ENCODE measurements around the gene FARSB.
"Not testable (repeated sequence)": the region's sequence is repeated elsewhere in the genome, so short reads cannot be mapped to it uniquely, and the experiment has no call there.

FARSB gene

GRCh38 chr2:222595581-222595980 lies 60.3 kb downstream of the FARSB start:
- Mint-ChIP-seq H3K27ac (no peak overlapping the region), H3K36me3 (peaks cover 88% of the 10 kb centered on the region), H3K4me3 (no peak overlapping the region), H3K4me1 (no peaks in the 10 kb centered on the region), H3K9me3 (no peaks in the 10 kb centered on the region)
- DNase-seq (ENCODE audit: low spot score in 2 of 2), result no peak
- ATAC-seq, result no peak

DNA sequence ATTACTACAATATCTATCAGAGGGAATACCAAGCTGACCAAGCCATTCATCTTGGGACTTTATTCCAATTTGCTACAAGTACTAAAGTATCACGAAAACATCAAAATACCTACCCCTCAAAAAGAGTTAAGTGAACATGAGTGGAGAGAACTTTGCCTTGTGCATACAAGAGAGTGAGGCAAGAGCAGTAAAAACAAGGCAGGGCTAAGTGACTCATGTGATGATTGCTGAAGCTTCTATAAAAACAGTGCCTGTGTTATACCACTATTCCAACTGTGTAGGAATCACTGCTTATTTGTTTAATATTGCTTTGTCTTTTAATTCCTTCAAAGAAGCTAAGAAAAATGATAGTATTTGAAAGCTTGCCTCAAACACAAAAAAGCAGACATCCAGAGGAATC lies 61.2 kb downstream of the FARSB start:
- Mint-ChIP-seq H3K36me3 (peaks cover 86% of the 10 kb centered on the region), H3K27ac (no peak overlapping the region), H3K4me1 (no peaks in the 10 kb centered on the region), H3K9me3 (no peaks in the 10 kb centered on the region), H3K4me3 (no peak overlapping the region)
- ATAC-seq (no peak), DNase-seq (ENCODE audit: low spot score in 2 of 2) (no peak)

GRCh38 chr2:222592176-222592575 lies 63.7 kb downstream of the FARSB start:
- H3K27ac Mint-ChIP-seq, result no peak overlapping the region

GRCh38 chr2:222591661-222592060 lies 64.2 kb downstream of the FARSB start:
- Mint-ChIP-seq H3K36me3 (peaks cover 61% of the 10 kb centered on the region), H3K27ac (no peak overlapping the region), H3K9me3 (no peaks in the 10 kb centered on the region), H3K4me1 (peaks cover 10% of the 10 kb centered on the region), H3K4me3 (no peak overlapping the region)
- no peak for ATAC-seq
- no peak for DNase-seq (ENCODE audit: low spot score in 2 of 2)

More at GRCh38 chr2:222592176-222592575, 63.7 kb downstream of the FARSB start:
- DNase-seq (ENCODE audit: low spot score in 2 of 2) (no peak), ATAC-seq (no peak)
- Mint-ChIP-seq H3K36me3 (peaks cover 62% of the 10 kb centered on the region), H3K9me3 (no peaks in the 10 kb centered on the region), H3K4me1 (peaks cover 5% of the 10 kb centered on the region), H3K4me3 (no peak overlapping the region)

DNA sequence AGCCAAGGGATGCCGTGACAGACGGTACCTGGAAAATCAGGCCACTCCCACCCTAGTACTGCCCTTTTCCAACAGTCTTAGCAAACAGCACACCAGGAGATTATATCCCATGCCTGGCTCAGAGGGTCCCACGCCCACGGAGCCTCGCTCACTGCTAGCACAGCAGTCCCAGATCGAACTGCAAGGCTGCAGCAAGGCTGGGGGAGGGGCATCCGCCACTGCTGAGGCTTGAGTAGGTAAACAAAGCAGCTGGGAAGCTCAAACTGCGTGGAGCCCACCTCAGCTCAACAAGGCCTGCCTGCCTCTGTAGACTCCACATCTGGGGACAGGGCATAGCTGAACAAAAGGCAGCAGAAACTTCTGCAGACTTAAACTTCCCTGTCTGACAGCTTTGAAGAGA lies 71.3 kb downstream of the FARSB start:
- H3K27ac Mint-ChIP-seq, result not testable (repeated sequence)

DNA sequence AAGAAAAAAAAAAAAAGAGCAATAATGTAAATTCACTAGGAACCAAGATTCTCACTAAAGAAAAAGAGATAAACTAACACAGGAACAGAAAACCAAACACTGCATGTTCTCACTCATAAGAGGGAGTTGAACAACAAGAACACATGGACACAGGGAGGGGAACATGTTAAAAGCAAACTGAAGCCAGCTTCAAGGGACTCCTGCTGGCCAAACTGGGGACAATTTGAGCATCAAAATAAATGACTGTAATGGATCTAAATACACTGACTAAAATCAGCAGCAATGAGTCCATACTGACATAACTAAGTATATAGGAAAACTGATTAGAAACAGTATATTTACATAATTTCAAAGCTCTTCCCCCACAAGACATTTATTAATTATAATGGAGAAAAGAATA lies 73.0 kb downstream of the FARSB start:
- DNase-seq (ENCODE audit: low spot score in 2 of 2), result no peak
- no peak overlapping the region for H3K4me3 Mint-ChIP-seq

More for the DNA sequence above, 71.3 kb downstream of the FARSB start:
- H3K9me3 Mint-ChIP-seq; ATAC-seq; H3K4me3 Mint-ChIP-seq; DNase-seq (ENCODE audit: low spot score in 2 of 2): not testable (repeated sequence)
- peaks cover 49% of the 10 kb centered on the region for H3K36me3 Mint-ChIP-seq
- H3K4me1 Mint-ChIP-seq, result peaks cover 30% of the 10 kb centered on the region

GRCh38 chr2:222577341-222577740 lies 78.6 kb downstream of the FARSB start:
- peaks cover 10% of the 10 kb centered on the region for H3K4me1 Mint-ChIP-seq
- no peak overlapping the region for H3K4me3 Mint-ChIP-seq
- DNase-seq (ENCODE audit: low spot score in 2 of 2) (no peak), ATAC-seq (no peak)
- H3K36me3 Mint-ChIP-seq, result peaks cover 62% of the 10 kb centered on the region
- peak overlapping the region; percentile 45 for H3K27ac Mint-ChIP-seq
- no peaks in the 10 kb centered on the region for H3K9me3 Mint-ChIP-seq

More for the DNA sequence above, 73.0 kb downstream of the FARSB start:
- no peak for ATAC-seq
- Mint-ChIP-seq H3K4me1 (peaks cover 30% of the 10 kb centered on the region), H3K9me3 (no peaks in the 10 kb centered on the region), H3K36me3 (peaks cover 61% of the 10 kb centered on the region), H3K27ac (no peak overlapping the region)

DNA sequence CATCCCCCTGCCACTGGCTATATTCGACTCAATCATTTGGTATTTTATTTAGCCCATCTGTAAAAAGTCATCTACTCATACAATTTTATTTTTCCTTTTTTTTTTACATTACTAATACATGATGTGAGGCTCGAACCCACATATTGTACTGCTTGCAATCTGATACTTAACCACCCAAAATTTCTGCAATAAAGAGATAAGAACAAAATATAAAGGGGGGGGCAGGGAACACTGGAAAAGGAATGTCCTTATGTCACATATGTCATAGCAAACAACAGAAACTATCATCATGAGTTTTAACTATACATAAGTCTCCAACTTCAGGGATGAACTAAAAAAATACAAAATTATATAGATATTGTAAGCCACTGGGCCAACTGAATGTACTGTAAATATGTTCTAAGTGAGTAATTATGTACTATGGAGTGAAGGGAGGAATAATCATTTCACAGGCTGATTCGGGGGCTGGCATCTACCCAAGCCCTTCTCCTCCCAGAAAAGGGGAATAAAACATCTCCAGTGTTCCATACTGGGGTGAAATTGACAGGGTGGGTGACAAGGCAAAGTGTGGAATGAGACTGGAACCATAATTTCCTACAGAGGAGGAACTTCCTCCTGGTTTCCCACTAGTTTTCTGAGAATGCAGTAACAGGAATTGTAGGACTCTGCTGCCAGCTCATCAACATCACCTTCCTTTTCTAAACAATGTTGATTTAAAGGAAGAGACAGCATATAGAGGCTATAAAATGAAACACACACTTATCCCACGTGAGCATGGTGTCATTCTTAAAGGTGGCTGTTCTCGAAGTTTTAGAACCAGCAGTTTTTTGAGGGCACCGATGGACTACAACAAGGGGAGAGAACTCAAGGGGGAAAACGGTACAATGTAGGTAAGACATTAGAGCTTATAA lies 79.5 kb downstream of the FARSB start:
- Mint-ChIP-seq H3K9me3 (no peaks in the 10 kb centered on the region), H3K4me1 (peaks cover 2% of the 10 kb centered on the region), H3K4me3 (no peak overlapping the region), H3K36me3 (peaks cover 71% of the 10 kb centered on the region), H3K27ac (no peak overlapping the region)
- no peak for DNase-seq (ENCODE audit: low spot score in 2 of 2)
- ATAC-seq, result no peak

DNA sequence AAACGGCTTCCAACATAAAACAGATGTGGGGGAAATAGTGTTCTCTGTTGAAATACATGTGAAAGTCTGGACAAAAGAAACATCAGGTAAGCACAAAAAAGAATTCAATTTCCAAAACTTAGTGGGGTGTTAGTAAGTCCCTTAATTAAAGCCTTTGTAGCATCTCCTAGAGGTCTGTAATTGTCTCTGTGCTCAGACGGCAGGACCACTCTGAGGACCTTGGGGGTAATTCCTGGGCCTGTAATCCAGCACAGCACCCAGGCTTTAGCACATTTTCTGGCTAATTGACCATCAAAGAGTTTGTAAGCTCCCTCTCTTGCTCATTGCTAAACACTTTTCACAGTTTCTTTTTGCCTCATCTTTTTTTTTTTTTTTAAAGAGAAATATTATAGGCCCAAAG lies 80.3 kb downstream of the FARSB start:
- no peak for DNase-seq (ENCODE audit: low spot score in 2 of 2)
- Mint-ChIP-seq H3K4me1 (no peaks in the 10 kb centered on the region), H3K9me3 (no peaks in the 10 kb centered on the region), H3K27ac (no peak overlapping the region), H3K36me3 (peaks cover 75% of the 10 kb centered on the region), H3K4me3 (no peak overlapping the region)
- no peak for ATAC-seq

DNA sequence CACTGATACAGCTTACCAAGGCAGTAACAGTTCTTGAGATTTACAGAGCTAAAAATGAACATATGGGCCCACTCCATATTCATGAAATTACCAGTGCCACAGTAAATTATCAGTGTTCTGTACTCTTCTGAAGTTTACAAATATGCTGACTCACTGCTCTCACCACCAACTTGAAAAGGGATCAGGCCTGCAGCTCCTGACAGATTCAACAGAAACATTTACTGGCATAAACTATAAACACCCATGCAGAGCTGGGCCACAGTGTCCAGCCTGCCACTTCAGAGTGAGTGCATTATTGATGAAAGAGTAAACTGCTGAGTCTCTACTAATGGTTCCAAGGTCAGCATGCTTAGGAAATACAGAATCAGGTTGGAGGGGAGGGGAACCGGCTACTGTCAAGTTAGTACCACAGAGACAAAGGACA lies 83.1 kb downstream of the FARSB start:
- Mint-ChIP-seq H3K9me3 (no peaks in the 10 kb centered on the region), H3K27ac (peak overlapping the region; percentile 58), H3K4me3 (no peak overlapping the region), H3K36me3 (peaks cover 82% of the 10 kb centered on the region), H3K4me1 (no peaks in the 10 kb centered on the region)
- DNase-seq (ENCODE audit: low spot score in 2 of 2) (no peak), ATAC-seq (no peak)

GRCh38 chr2:222572264-222572721 lies 83.6 kb downstream of the FARSB start:
- ATAC-seq (no peak), DNase-seq (ENCODE audit: low spot score in 2 of 2) (no peak)
- Mint-ChIP-seq H3K4me1 (no peaks in the 10 kb centered on the region), H3K4me3 (no peak overlapping the region), H3K36me3 (peaks cover 80% of the 10 kb centered on the region), H3K9me3 (no peaks in the 10 kb centered on the region), H3K27ac (peak overlapping the region; percentile 58)

DNA sequence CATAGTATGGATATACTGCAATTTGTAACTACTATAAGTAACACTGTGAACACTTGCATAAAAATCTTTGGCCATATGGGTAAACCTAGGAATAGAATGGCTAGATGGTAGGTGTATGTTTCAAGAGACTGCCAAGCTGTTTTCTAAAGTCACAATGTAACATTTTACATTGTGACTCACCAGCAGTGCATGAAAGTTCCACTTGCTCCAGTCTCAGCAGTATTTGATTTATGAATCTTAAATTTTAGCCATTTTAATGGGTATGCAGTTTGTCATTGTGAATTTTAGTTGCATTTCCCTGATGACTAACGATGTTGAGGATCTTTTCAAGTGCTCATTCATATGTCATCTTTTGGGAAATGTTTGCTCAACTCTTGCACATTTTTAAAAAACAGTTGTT lies 86.1 kb downstream of the FARSB start:
- peaks cover 72% of the 10 kb centered on the region for H3K36me3 Mint-ChIP-seq
- no peak overlapping the region for H3K27ac Mint-ChIP-seq
- DNase-seq (ENCODE audit: low spot score in 2 of 2), result no peak
- H3K9me3 Mint-ChIP-seq, result no peaks in the 10 kb centered on the region
- ATAC-seq, result no peak
- H3K4me3 Mint-ChIP-seq, result no peak overlapping the region
- H3K4me1 Mint-ChIP-seq, result no peaks in the 10 kb centered on the region

DNA sequence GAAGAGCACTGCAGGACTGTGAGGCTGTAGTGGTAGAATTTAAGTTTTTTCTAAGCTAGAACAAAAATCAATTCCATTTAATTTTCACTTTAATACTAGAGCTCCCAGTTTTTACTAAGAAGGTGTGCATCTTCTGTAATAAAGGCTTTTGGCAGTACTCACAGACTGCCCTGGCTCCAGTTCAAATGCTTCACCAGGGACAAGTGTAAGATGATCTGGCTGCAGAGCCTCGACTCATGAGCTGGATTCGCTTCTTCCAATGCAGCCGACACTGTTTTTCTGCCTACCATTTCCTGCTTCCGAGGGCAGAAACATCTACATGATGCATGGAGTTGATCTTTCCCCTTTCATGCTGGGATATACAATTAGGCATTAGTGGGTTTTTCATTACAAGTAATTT lies 87.0 kb downstream of the FARSB start:
- no peak overlapping the region for H3K4me3 Mint-ChIP-seq
- ATAC-seq, result no peak
- no peak overlapping the region for H3K27ac Mint-ChIP-seq
- no peaks in the 10 kb centered on the region for H3K4me1 Mint-ChIP-seq
- peaks cover 63% of the 10 kb centered on the region for H3K36me3 Mint-ChIP-seq
- no peak for DNase-seq (ENCODE audit: low spot score in 2 of 2)
- H3K9me3 Mint-ChIP-seq, result no peaks in the 10 kb centered on the region

- no peak overlapping the region for H3K4me3 Mint-ChIP-seq
- H3K4me1 Mint-ChIP-seq, result peaks cover 5% of the 10 kb centered on the region
- H3K9me3 Mint-ChIP-seq, result no peaks in the 10 kb centered on the region
- H3K27ac Mint-ChIP-seq, result no peak overlapping the region
- peaks cover 45% of the 10 kb centered on the region for H3K36me3 Mint-ChIP-seq
- DNase-seq (ENCODE audit: low spot score in 2 of 2) (no peak), ATAC-seq (no peak)
Observed at GRCh38 chr2:222566229-222566628, 89.7 kb downstream of the FARSB start.

DNA sequence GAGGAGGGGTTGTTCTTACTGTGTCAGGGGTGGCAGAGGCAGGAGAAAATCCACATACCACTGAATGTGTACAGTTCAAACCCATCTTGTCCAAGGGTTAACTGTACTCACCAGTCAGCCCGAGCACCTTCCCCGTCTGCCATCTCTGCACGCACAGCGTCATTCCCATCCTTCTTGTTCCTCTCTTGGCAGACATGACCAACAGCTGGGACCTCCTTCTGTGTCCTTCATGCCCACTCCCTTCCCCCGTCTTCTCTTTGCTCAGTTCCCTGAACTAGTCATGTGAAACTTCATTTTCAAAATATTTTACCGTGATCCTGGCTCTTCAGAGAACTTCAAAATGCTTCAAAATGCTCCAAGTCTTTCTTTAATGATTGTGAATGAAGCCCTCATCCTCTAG lies 92.0 kb downstream of the FARSB start:
- Mint-ChIP-seq H3K9me3 (no peaks in the 10 kb centered on the region), H3K4me1 (peaks cover 5% of the 10 kb centered on the region), H3K27ac (no peak overlapping the region), H3K4me3 (no peak overlapping the region), H3K36me3 (peaks cover 27% of the 10 kb centered on the region)
- no peak for DNase-seq (ENCODE audit: low spot score in 2 of 2)
- no peak for ATAC-seq

DNA sequence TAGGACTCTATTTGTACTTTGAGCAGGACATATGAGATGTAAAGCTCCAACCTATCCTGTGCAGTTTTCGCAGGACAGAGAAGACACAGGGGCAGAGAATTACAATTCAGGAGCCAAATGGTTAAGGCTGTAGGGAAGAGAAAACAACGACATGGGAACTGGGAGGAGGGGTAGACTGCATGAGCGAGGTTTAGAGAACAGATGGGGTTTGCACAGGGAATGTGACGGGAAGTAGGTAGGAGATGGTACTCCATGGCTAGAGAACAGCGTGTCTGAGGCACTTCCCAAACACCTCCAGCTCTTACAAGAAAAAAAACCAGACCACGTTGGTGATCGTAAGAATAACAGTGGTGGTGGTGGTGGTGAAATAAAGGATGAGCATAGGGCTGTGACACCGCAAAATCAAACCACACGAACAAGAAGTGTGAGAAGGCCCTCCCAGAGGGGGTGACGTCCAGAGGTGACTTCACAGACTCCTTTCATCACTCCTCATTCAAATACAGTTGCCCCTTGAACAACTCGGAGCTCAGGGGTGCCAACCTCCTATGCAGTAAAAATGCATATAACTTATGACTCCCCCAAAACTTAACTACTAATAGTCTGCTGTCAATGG lies 92.7 kb downstream of the FARSB start:
- DNase-seq (ENCODE audit: low spot score in 2 of 2) (no peak), ATAC-seq (peak; percentile 50)
- Mint-ChIP-seq H3K4me1 (peaks cover 5% of the 10 kb centered on the region), H3K9me3 (no peaks in the 10 kb centered on the region), H3K27ac (no peak overlapping the region), H3K4me3 (no peak overlapping the region), H3K36me3 (peaks cover 20% of the 10 kb centered on the region)
